GM18907 (cell line): Measurements from ENCODE around the gene CCL26.
"Not testable (repeated sequence)": the region's sequence is repeated elsewhere in the genome, so short reads cannot be mapped to it uniquely, and the experiment has no call there.

ENCODE experiments used
- ATAC-seq: cut with Tn5 transposase; IDR thresholded peaks from one replicate; pipeline ENCODE4 v1.9.1; 2021; ENCODE audit warnings: mild to moderate bottlenecking, moderate library complexity; ENCODE audit not compliant: unreplicated experiment

CCL26 gene

DNA sequence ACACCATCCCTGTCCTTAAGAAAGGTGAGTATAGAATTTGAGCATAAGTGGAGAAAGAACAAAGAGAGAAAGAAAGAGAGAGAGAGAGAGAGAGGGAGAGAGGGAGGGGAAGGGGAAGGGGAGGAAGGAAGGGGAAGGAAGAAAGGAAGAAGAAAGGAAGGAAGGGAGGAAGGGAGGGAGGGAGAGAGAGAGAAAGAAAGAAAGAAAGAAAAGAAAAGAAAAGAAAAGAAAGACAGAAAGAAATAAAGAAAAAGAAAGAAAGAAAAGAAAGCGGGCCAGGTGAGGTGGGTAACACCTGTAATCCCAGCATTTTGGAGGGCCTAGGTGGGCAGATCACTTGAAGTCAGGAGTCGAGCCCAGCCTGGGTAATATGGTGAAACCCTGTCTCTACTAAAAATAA is 21.7 kb upstream of the CCL26 start:
- ATAC-seq = no peak

DNA sequence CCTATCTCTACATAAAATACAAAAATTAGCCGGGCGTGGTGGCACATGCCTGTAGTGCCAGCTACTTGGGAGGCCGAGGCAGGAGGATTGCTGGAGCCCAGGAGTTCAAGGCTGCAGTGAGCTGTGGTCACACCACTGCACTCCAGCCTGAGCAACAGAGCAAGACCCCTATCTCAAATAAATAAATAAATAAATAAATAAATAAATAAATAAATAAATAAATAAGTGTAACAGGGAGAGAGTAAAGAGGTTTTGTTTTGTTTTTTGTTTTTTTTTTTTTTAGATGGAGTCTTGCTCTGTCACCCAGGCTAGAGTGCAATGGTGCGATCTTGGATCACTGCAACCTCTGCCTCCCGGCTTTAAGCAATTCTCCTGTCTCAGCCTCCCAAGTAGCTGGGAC is 20.6 kb upstream of the CCL26 start:
- ATAC-seq = not testable (repeated sequence)

DNA sequence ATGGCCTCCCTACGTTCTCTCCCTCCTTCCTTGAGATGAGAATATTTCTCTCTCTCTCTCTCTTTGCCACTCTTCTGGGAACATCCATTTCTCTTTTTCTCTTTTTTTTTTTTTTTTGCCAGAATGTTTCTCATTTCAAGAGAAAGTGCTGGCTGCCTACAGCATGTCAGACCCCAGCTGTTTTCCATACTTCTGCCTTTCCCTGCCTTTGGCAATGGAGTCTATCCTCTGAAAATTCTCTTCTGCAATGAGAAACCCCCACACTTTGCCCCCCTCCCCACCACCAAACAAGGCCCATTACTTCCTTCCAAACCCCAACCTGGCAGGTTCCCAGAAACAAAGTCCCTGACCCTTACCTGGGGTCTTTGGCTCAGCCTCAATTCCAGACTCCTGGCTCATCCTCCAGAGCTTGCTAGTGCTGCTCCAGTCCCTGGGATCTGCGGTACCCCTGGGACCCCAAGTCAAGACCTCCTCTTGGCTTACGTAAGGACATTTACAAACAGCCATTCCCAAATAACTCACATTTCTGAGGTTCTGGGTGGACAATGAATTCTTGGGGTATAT is 17.4 kb upstream of the CCL26 start:
- ATAC-seq = no peak

DNA sequence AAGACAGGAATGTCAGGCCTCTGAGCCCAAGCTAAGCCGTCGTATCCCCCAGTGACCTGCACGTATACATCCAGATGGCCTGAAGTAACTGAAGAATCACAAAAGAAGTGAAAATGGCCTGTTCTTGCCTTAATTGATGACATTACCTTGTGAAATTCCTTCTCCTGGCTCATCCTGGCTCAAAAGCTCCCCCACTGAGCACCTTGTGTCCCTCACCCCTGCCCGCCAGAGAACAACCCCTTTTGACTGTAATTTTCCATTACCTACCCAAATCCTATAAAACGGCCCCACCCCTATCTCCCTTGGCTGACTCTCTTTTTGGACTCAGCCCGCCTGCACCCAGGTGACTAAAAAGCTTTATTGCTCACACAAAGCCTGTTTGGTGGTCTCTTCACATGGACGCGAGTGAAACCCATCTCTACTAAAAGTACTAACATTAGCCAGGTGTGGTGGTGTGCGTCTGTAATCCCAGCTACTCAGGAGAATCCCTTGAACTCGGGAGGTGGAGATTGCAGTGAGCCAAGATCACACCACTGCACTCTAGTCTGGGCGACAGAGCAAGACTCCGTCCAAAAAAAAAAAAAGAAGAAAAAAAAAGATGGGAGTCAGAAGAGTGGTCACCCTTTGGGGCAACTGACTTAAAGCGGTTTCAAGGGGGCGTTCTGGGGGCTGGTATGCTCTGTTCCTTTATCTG is 16.3 kb upstream of the CCL26 start:
- ATAC-seq = not testable (repeated sequence)

DNA sequence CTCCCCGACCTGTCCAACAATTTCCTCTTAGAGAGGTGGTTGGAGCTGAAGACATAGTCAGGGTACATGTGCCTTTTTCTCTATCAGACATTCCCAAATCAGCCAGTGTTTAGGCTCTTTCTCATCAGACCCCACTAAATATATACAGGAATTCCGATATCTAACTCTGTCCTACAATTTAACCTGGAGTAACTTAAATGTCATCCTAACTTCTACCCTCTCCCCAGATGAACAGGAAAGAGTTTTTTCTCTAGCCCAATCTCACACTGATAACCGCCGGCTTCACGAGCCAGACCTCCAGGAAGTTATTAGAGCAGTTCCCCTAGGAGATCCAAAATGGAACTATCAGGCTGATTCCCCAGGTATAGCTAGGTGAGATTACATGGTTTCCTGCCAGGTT is 11.0 kb upstream of the CCL26 start:
- not testable (repeated sequence) for ATAC-seq

DNA sequence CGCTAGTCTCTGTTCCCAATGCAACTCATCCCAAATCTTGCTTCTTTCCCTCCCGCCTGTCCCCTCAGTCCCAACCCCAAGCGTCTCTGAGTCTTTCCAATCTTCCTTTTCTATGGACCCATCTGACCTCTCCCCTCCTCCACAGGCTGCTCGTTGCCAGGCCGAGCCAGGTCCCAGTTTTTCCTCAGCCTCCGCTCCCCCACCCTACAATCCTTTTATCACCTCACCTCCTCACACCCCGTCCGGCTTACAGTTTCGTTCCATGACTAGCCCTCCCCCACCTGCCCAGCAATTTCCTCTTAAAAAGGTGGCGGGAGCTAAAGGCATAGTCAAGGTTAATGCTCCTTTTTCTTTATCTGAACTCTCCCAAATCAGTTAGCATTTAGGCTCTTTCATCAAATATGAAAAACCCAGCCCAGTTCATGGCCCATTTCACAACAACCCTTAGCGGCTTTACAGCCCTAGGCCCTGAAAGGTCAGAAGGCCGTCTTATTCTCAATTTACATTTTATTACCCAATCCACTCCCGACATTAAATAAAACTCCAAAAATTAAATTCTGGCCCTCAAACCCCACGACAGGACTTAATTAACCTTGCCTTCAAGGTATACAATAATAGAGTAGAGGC is 8.7 kb upstream of the CCL26 start:
- ATAC-seq = not testable (repeated sequence)

DNA sequence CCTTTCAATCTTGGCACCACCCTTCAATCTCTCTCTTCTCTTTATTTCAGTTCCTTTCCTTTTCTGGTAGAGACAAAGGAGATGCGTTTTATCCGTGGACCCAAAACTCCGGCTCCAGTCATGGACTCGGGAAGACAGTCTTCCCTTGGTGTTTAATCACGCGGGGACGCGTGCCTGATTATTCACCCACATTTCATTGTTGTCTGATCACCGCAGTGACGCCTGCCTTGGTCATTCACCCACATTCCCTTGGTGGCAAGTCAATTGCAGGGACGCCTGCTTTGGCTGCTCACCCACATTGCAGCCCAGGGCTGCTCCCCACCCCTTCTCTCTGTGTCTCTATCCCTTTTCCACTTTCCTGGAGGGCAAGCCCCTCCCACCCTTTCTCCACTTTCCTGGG is 7.5 kb upstream of the CCL26 start:
- not testable (repeated sequence) for ATAC-seq

DNA sequence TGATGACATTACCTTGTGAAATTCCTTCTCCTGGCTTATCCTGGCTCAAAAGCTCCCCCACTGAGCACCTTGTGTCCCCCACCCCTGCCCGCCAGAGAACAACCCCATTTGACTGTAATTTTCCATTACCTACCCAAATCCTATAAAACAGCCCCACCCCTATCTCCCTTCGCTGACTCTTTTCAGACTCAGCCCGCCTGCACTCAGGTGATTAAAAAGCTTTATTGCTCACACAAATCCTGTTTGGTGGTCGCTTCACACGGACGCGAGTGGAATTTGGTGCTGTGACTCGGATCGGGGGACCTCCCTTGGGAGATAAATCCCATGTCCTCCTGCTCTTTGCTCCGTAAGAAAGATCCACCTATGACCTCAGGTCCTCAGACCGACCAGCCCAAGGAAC is 7.0 kb upstream of the CCL26 start:
- not testable (repeated sequence) for ATAC-seq

DNA sequence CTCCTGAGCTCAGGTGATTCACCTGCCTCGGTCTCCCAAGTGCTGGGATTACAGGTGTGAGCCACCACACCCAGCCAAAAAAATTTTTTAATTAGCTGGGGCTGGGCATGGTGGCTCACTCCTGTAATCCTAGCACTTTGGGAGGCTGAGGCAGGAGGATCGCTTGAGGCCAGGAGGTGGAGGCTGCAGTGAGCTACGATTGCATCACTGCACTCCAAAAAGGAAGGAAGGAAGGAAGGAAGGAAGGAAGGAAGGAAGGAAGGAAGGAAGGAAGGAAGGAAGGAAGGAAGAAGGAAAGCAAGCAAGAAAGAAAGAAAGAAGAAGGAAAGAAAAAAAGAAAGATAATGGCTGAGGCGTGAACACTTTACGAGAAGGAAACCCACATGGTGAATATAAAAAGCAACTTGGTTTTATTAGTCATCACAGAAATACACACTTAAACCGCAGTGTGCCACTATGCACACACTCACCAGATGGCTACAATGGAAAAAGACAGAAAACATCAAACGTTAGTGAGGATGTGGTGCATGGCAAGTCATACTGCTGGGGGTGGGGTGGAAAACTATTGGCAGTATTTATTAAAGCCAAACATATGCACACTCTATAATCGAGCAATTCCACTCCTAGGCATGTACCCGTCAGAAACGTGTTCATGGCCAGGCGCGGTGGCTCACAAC is 4.4 kb upstream of the CCL26 start:
- no peak for ATAC-seq

DNA sequence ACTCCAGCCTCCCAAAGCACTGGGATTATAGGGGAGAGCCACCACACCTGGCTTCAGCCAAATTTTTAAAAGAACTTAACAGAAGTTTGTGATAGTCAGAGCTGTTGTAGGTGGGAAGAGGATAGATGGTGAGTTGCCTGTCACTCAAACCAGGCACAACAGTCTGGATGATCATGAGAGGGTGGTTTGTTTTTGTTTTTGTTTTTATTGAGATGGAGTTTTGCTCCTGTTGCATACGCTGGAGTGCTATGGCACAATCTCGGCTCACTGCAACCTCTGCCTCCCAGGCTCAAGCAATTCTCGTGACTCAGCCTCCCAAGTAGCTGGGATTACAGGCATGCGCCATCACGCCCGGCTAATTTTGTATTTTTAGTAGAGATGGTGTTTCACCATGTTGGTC is 1.9 kb upstream of the CCL26 start:
- ATAC-seq = not testable (repeated sequence)

DNA sequence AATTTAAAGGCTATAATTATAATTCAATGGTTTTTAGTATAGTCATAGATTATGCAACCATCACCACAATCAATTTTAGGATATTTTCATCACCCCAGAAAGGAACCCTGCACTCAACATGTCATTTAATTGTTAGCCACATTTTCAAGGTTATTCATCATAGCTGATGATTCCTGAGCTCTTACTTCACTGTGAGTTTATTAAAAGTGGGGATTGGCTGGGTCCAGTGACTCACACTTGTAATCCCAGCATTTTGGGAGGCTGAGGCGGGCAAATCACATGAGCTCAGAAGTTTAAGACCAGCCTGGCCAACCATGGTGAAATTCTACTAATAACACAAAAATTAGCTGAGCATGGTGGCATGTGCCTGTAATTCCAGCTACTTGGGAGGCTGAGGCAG is 787 bp downstream of the CCL26 start:
- ATAC-seq = no peak

DNA sequence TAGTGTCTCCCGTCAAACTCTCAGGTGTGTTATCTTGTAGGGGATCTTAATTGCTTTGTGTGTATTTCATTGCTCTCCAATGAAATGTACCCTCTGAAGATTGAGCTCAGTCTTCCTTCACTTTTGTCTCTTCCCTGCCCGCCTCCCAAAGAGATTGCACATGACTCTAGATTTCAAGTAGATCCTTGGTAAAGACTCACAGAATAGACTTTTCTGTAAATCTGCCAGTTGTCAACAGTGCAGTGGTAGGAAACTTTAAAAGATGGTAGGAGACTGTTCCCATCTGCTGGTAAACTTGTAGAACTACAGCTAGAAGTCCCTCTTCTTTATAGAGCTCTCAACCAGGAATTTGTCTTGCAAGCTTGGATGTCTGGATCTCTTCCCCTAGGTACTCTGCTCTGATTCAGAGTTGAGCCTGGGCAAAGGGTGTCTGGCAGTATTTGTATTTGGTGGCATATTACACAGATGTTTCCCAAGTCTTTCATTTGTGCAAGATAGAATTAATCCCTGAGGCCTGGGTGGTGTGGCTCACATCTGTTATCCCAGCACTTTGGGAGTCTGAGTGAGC is 9.6 kb downstream of the CCL26 start:
- ATAC-seq = no peak

DNA sequence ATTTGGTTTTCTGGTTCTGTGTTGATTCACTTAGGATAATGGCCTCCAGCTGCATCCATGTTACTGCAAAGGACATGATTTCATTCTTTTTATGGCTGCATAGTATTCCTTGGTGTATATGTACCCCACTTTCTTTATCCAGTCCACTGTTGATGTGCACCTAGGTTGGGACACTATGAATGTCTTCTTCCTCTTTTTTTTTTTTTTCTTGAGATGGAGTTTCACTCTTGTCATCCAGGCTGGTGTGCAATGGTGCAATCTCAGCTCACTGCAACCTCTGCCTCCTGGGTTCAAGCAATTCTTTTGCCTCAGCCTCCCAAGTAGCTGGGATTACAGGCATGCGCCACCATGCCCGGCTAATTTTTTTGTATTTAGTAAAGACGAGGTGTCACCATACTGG is 10.2 kb downstream of the CCL26 start:
- ATAC-seq = not testable (repeated sequence)

DNA sequence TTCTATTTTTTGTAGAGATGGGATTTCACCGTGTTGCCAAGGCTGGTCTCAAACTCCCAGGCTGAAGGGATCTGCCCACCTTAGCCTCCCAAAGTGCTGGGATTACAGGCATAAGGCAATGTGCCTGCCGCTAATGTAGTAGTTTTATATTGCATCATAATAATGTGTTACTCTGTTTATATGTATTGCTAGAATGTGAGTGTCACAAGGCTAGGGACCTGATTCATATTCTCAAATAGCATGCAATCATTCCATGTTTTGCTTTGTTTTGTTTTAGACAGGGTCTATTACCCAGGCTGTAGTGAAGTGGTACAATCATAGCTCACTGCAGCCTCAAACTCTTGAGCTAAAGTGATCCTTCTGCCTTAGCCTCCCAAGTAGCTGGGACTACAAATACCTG is 13.5 kb downstream of the CCL26 start:
- ATAC-seq = no peak

DNA sequence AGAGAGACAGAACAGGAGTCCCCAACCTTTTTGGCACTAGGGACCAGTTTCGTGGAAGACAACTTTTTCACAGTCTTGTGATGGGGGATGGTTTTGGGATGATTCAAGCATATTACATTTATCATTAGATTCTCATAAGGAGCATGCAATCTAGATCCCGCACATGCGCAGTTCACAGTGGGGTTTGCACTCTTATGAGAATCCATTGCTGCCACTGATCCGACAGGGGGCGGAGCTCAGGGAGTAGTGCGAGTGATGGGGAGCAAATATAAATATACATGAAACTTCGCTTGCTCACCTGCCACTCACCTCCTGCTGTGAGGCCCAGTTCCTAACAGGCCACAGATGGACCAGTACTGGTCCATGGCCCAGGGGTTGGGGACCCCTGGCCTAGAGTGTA is 14.2 kb downstream of the CCL26 start:
- no peak for ATAC-seq

DNA sequence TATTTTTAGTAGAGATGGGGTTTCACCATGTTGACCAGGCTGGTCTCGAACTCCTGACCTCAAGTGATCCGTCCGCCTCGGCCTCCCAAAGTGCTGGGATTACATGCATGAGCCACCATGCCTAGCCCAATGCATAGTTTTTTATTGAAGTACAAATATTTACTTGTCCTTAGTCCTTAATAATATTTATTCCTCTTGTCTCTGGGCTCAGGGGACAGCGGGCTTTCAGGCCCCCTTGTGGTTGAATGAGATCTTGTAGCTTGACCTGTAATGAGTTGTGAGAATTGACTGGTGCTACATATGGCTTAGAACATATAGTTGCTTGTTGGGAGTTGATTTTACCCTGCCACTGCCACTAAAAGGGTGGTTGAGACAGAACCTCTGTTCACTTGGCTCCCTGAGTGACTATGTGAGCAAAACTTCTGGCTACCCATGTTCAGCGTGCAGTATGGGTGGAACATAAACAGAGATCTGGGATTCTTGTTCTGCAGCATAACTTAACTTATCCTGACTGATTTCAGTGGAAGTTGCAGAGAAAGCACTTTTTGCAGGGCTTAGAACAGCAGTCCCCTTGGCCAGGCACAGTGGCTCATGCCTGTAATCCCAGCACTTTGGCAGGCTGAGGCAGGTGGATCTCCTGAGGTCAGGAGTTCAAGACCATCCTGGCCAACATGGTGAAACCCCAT is 14.9 kb downstream of the CCL26 start:
- ATAC-seq = no peak

DNA sequence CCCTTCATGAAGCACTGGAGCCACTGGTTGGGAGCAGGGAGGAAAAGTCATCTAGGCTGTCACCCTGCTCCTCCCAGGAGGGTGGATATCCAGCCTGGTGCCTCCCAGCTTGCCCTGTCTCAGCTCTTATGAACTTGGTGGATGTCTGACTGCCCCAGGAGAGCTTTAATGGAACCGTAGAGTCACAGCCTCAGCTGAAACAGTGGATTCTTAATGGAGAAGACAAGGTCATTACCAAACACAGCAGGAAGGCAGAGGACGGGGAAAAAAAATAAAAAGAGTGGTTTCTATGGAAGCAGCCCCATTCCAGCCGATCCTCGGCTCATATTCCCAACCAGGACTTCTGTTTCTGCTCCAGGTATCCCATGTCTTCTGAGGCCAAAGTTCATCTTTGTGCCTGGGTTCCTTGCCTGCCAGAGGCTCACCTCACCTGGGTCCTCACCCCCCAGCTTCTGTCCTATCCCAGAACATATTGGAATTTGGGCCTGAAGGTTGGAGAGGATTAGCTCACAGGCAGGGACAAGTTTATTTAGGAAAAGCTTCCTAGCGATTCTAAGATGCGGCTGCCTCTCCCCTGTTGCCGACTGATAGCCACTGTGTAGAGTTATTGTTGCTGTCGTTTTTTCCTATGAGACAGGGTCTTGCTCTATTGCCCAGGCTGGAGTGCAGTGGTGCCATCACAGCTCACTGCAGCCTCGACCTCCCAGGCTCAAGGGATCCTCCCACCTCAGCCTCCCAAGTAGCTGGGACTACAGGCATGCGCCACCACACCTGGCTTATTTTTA is 15.6 kb downstream of the CCL26 start:
- no peak for ATAC-seq

DNA sequence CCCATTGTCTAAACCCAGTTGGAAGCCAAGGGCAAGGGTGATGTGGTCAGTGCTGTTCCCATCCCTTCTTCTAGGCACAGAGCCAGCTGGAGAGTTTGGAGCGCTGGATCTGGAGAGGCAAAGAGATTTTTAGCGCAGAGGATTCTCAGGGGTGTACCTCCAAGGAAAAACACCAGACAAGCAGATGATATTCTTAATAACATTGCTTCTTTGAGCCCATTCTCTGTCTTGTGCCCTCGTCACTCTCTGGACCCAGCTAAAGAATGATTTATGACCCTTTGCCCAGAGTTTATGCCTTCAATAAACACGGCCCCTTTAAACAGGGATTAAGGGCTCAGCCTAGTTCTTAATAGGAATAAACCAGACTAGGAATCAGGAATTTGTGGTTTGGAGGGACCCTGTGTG is 28.6 kb downstream of the CCL26 start:
- no peak for ATAC-seq

DNA sequence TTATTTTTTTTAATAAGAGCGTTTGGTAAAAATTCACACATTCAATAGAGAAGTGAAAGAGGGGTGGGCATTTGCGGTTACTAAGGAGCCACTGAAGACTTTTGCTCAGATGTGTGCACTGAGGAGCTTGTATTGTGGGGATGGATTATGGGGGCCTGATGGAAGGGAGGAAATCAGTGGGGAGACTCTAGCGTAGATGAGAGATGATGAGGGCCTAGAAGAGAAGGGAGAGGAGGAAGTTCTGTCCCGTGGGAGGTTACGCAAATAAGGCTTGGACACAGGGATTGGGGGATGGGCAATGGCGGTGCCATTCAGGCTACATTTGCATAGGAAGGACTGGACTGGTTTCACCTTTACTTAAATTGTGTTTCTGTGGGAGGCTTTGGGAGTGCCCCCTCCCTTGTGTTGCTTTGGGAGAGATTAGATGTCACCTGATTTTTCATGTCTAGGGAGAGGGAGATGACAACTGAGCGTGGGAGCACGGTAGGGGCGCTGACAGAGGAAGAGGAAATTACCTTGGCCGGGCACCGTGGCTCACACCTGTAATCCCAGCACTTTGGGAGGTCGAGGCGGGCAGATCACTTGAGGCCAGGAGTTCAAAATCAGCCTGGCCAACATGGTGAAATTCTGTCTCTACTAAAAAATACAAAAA is 31.0 kb downstream of the CCL26 start:
- no peak for ATAC-seq
